ENCODE measurements around the gene COBL. TPM values are rescaled to one million over a fixed set of nuclear protein-coding genes. Genes with fewer than 3 reads are reported as not detected.

COBL gene
- total RNA-seq, 3 donors from 2014 or later (not counting 1 experiment from before 2014, with no cell fraction given), result not detected

DNA sequence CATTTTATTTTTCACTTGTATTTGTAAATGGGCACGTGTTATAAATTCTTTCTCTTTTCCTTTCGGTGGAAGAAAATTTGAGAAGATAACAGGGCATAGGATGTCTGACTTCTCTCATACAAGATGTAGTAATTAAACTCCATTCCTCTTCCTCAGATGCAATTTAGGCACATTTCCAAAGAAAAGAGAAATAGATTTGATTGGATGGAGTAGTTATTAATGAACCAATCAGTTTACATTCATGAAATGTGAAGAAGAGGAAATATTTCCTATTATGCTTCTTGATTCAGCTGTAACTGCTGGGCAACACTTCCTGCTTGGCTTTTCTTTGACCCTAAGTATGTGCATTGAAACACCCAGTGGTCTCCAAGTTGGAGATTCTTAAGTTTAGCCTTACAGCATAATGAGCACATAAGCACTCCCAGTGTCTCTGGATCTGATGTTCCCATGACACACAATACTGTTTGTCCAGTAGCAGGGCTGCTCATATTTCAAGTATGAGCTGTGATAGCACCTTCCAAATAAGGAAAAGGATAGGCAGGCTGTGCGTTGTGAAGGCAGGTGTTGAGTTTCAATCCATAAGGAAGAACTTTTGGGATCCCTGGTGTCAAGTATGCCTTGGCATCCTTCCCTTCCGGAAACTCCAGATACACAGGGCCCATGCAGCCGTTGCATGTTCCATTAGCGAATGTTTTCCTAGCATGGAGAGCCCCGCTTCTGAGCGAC lies 33.4 kb upstream of the COBL start:
- Mint-ChIP-seq H3K27ac (no peak overlapping the region), H3K36me3 (no peaks in the 10 kb centered on the region), H3K27me3 (ENCODE audit: low read depth in 2 of 2) (no peaks in the 10 kb centered on the region), H3K4me1 (no peaks in the 10 kb centered on the region), H3K9me3 (no peaks in the 10 kb centered on the region), H3K4me3 (no peak overlapping the region)
- Histone ChIP-seq H3K27ac (ENCODE audit: low read length) (no peak overlapping the region), H3K9me3 (ENCODE audit: control insufficient read depth, insufficient read depth, low read length) (no peaks in the 10 kb centered on the region), H3K27me3 (ENCODE audit: control insufficient read depth, insufficient read depth, low read length) (no peaks in the 10 kb centered on the region), H3K4me3 (ENCODE audit: low read length) (no peak overlapping the region), H3K4me1 (ENCODE audit: control insufficient read depth, insufficient read depth, low read length) (no peaks in the 10 kb centered on the region), H3K36me3 (ENCODE audit: control insufficient read depth, insufficient read depth, low read length) (no peaks in the 10 kb centered on the region)
- WGBS (ENCODE audit: insufficient coverage), result 93% methylated on average over 6 of the region's 8 CpGs
- intact Hi-C loops (cut with micrococcal nuclease), result no loop called here
- ATAC-seq (no peak), DNase-seq (no peak)
- TF ChIP-seq, protein P1, sequence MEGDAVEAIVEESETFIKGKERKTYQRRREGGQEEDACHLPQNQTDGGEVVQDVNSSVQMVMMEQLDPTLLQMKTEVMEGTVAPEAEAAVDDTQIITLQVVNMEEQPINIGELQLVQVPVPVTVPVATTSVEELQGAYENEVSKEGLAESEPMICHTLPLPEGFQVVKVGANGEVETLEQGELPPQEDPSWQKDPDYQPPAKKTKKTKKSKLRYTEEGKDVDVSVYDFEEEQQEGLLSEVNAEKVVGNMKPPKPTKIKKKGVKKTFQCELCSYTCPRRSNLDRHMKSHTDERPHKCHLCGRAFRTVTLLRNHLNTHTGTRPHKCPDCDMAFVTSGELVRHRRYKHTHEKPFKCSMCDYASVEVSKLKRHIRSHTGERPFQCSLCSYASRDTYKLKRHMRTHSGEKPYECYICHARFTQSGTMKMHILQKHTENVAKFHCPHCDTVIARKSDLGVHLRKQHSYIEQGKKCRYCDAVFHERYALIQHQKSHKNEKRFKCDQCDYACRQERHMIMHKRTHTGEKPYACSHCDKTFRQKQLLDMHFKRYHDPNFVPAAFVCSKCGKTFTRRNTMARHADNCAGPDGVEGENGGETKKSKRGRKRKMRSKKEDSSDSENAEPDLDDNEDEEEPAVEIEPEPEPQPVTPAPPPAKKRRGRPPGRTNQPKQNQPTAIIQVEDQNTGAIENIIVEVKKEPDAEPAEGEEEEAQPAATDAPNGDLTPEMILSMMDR (IDR thresholded peaks at IDR 0.05), result no peak

DNA sequence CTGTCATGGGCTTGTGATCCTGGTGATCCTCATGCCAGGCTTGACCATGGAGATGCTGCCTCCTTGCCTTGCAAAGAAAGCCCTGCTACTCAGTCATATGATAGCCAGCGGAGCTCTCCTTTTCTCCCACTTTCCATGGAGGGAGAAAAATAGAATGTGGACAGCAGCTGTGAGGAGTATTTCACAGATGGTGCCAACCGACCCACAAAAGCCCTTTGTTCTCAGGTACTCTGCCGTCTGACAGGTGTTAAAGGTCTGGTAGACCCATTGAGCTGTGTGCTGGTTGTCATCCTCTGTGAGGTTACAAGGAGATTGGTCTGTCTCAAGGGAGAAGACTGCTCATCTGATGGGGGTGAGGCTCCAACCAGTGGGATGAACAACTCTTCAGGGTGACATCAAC lies 29.5 kb upstream of the COBL start:
- DNase-seq (no peak), ATAC-seq (no peak)
- Mint-ChIP-seq H3K27me3 (ENCODE audit: low read depth in 2 of 2) (peaks cover 0 to 7% of the 10 kb centered on the region in 2 donors), H3K9me3 (no peaks in the 10 kb centered on the region), H3K27ac (no peak overlapping the region), H3K4me3 (no peak overlapping the region), H3K4me1 (no peaks in the 10 kb centered on the region), H3K36me3 (no peaks in the 10 kb centered on the region)
- WGBS (ENCODE audit: insufficient coverage), result 70% methylated on average over 2 of the region's 3 CpGs
- H3K36me3 ChIP-seq (ENCODE audit: control insufficient read depth, insufficient read depth, low read length), result no peaks in the 10 kb centered on the region
- no peaks in the 10 kb centered on the region for H3K9me3 ChIP-seq (ENCODE audit: control insufficient read depth, insufficient read depth, low read length)
- intact Hi-C loops (cut with micrococcal nuclease), result no loop called here
- TF ChIP-seq, protein P1 (IDR thresholded peaks at IDR 0.05), result no peak
- H3K4me1 ChIP-seq (ENCODE audit: control insufficient read depth, insufficient read depth, low read length), result no peaks in the 10 kb centered on the region
- no peaks in the 10 kb centered on the region for H3K27me3 ChIP-seq (ENCODE audit: control insufficient read depth, insufficient read depth, low read length)
- no peak overlapping the region for H3K27ac ChIP-seq (ENCODE audit: low read length)
- H3K4me3 ChIP-seq (ENCODE audit: low read length), result no peak overlapping the region

DNA sequence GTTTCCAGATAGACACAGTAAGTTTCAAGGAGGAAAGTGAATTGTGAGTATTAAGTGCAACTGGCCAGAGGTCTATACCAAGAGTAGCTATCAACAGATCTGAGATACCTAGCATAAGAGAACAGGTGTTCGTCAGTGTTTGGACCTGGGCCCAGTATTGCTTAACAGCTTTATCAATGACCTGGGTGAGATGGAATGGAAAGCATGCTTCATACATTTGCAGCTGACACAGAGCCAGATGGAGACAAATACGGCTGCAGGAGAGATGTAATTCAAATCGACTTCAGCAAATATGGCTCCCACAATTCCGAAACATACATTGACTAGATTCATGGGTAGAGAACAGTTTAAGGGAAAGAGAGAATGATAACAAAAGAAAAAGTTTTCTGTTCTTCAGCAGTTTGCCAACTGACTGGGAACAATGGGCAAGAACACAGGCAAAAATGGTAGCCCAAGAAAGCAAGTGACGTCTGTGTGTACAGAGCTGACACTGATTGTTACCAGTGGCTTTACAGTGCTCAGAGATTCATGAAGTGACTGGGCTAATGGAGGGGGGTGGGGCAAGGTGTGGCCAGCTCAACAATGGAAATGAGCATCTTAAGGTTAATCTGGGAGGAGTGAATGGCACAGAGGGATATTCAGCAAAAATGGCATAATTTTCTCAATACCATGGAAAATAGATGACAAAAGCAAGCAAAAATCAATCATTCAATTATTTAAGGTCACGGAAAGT lies 28.0 kb upstream of the COBL start:
- H3K27ac Mint-ChIP-seq, result no peak overlapping the region
- Histone ChIP-seq H3K36me3 (ENCODE audit: control insufficient read depth, insufficient read depth, low read length) (no peaks in the 10 kb centered on the region), H3K9me3 (ENCODE audit: control insufficient read depth, insufficient read depth, low read length) (no peaks in the 10 kb centered on the region), H3K4me1 (ENCODE audit: control insufficient read depth, insufficient read depth, low read length) (no peaks in the 10 kb centered on the region), H3K27me3 (ENCODE audit: control insufficient read depth, insufficient read depth, low read length) (no peaks in the 10 kb centered on the region), H3K27ac (ENCODE audit: low read length) (no peak overlapping the region), H3K4me3 (ENCODE audit: low read length) (no peak overlapping the region)
- WGBS (ENCODE audit: insufficient coverage), result 97% methylated on average over 5 of the region's 6 CpGs
- DNase-seq (no peak), ATAC-seq (no peak)
- intact Hi-C loops (cut with micrococcal nuclease), result no loop called here
- H3K36me3 Mint-ChIP-seq, result no peaks in the 10 kb centered on the region
- H3K4me1 Mint-ChIP-seq, result no peaks in the 10 kb centered on the region
- no peak overlapping the region for H3K4me3 Mint-ChIP-seq
- TF ChIP-seq, protein P1 (IDR thresholded peaks at IDR 0.05), result no peak
- H3K27me3 Mint-ChIP-seq (ENCODE audit: low read depth in 2 of 2), result peaks cover 0 to 7% of the 10 kb centered on the region in 2 donors
- H3K9me3 Mint-ChIP-seq, result no peaks in the 10 kb centered on the region

Measured in natural killer cell (primary cell).